Ishikawa (cell line): ENCODE data around the gene SLC35B1.

Experiments used
- CEBPB ChIP-seq: IDR thresholded peaks from 2 replicates; pipeline ENCODE4 v1.6.1; 2012
- CREB1 ChIP-seq: IDR thresholded peaks from 2 replicates; pipeline ENCODE4 v1.6.1; 2012; ENCODE audit warnings: low read depth
- EGR1 ChIP-seq: IDR thresholded peaks from 2 replicates; pipeline ENCODE4 v1.6.1; 2012
- EP300 ChIP-seq: IDR thresholded peaks from 2 replicates; pipeline ENCODE4 v1.6.1; 2012; ENCODE audit warnings: borderline replicate concordance
- FOXM1 ChIP-seq: IDR thresholded peaks from 2 replicates; pipeline ENCODE4 v1.6.1; 2012; ENCODE audit warnings: low read depth, borderline replicate concordance
- MAX ChIP-seq: IDR thresholded peaks from 2 replicates; pipeline ENCODE4 v1.6.1; 2012
- NFIC ChIP-seq: IDR thresholded peaks from 2 replicates; pipeline ENCODE4 v1.6.1; 2012
- RAD21 ChIP-seq: IDR thresholded peaks from 2 replicates; pipeline ENCODE4 v1.6.1; 2012; ENCODE audit warnings: low read depth
- REST ChIP-seq: IDR thresholded peaks from 2 replicates; pipeline ENCODE4 v1.6.1; 2012; ENCODE audit warnings: low read depth, mild to moderate bottlenecking
- TAF1 ChIP-seq: IDR thresholded peaks from 2 replicates; pipeline ENCODE4 v1.6.1; 2012; ENCODE audit warnings: low read depth, mild to moderate bottlenecking
- TCF12 ChIP-seq: IDR thresholded peaks from 2 replicates; pipeline ENCODE4 v1.6.1; 2012; ENCODE audit warnings: low read depth
- TEAD4 ChIP-seq: IDR thresholded peaks from 2 replicates; pipeline ENCODE4 v1.6.1; 2012
- USF1 ChIP-seq: IDR thresholded peaks from 2 replicates; pipeline ENCODE4 v1.6.1; 2012
- YY1 ChIP-seq: IDR thresholded peaks from 2 replicates; pipeline ENCODE4 v1.6.1; 2012; ENCODE audit warnings: low read depth
- ZBTB7A ChIP-seq: IDR thresholded peaks from 2 replicates; pipeline ENCODE4 v1.6.1; 2012; ENCODE audit warnings: low read depth

The SLC35B1 gene

GRCh38 chr17:49696233-49696761, 11.5 kb downstream of the SLC35B1 start:
- TF ChIP-seq RAD21, result no peak

GRCh38 chr17:49695698-49696232, 12.0 kb downstream of the SLC35B1 start:
- TF ChIP-seq EGR1 (no peak), MAX (no peak), NFIC (no peak), TCF12 (no peak), YY1 (no peak), REST (no peak), ZBTB7A (no peak), TEAD4 (no peak), EP300 (no peak), FOXM1 (no peak), CEBPB (no peak), RAD21 (no peak), USF1 (no peak)

GRCh38 chr17:49694847-49695697, 12.7 kb downstream of the SLC35B1 start:
- peak; percentile 93 for TF ChIP-seq RAD21
- TF ChIP-seq REST, result no peak
- no peak for TF ChIP-seq EP300

GRCh38 chr17:49692751-49693150, 15.0 kb downstream of the SLC35B1 start:
- TF ChIP-seq NFIC, result no peak
- TF ChIP-seq USF1, result no peak
- TF ChIP-seq TAF1, result no peak
- no peak for TF ChIP-seq CEBPB
- TF ChIP-seq EGR1, result no peak
- TF ChIP-seq REST, result no peak
- no peak for TF ChIP-seq MAX
- no peak for TF ChIP-seq RAD21
- TF ChIP-seq FOXM1, result no peak

GRCh38 chr17:49691677-49692191, 16.0 kb downstream of the SLC35B1 start:
- TF ChIP-seq CREB1 (no peak), EGR1 (no peak), REST (no peak), FOXM1 (no peak), RAD21 (no peak), EP300 (no peak), TAF1 (no peak), NFIC (no peak), TCF12 (no peak), TEAD4 (no peak), USF1 (no peak), YY1 (no peak), ZBTB7A (no peak), MAX (no peak), CEBPB (no peak)
